GM12875 (cell line): Measurements from ENCODE around the gene FBXL14.

ENCODE experiments used
- H3K4me3 ChIP-seq: one replicate; pipeline ENCODE4 v1.5.1; 2011; ENCODE audit warnings: low read depth, low read length, control low read depth
- CTCF ChIP-seq: IDR thresholded peaks from 2 replicates; pipeline ENCODE4 v1.5.1; 2011; ENCODE audit warnings: low read depth, mild to moderate bottlenecking, control low read depth, inconsistent platforms, low read length, moderate library complexity, borderline replicate concordance; ENCODE audit not compliant: insufficient read depth

Gene FBXL14

GRCh38 chr12:1619159-1619558 lies 24.8 kb upstream of the FBXL14 start:
- TF ChIP-seq CTCF, result no peak
- H3K4me3 ChIP-seq, result no peak overlapping the region

GRCh38 chr12:1618489-1618888 lies 24.1 kb upstream of the FBXL14 start:
- H3K4me3 ChIP-seq, result no peak overlapping the region
- TF ChIP-seq CTCF, result no peak

- H3K4me3 ChIP-seq, result no peak overlapping the region
- TF ChIP-seq CTCF, result no peak
Observed at GRCh38 chr12:1616233-1617066, 22.1 kb upstream of the FBXL14 start.

GRCh38 chr12:1614360-1614759 lies 20.0 kb upstream of the FBXL14 start:
- no peak for TF ChIP-seq CTCF
- no peak overlapping the region for H3K4me3 ChIP-seq

- TF ChIP-seq CTCF, result no peak
- H3K4me3 ChIP-seq, result no peak overlapping the region
Observed at GRCh38 chr12:1613860-1614259, 19.5 kb upstream of the FBXL14 start.

GRCh38 chr12:1611803-1612572 lies 17.6 kb upstream of the FBXL14 start:
- no peak for TF ChIP-seq CTCF
- no peak overlapping the region for H3K4me3 ChIP-seq

GRCh38 chr12:1610072-1610643 lies 15.8 kb upstream of the FBXL14 start:
- TF ChIP-seq CTCF, result no peak
- no peak overlapping the region for H3K4me3 ChIP-seq
